ENCODE measurements around the gene DLAT.
"Not testable (repeated sequence)": the region's sequence is repeated elsewhere in the genome, so short reads cannot be mapped to it uniquely, and the experiment has no call there.

The DLAT gene

DNA sequence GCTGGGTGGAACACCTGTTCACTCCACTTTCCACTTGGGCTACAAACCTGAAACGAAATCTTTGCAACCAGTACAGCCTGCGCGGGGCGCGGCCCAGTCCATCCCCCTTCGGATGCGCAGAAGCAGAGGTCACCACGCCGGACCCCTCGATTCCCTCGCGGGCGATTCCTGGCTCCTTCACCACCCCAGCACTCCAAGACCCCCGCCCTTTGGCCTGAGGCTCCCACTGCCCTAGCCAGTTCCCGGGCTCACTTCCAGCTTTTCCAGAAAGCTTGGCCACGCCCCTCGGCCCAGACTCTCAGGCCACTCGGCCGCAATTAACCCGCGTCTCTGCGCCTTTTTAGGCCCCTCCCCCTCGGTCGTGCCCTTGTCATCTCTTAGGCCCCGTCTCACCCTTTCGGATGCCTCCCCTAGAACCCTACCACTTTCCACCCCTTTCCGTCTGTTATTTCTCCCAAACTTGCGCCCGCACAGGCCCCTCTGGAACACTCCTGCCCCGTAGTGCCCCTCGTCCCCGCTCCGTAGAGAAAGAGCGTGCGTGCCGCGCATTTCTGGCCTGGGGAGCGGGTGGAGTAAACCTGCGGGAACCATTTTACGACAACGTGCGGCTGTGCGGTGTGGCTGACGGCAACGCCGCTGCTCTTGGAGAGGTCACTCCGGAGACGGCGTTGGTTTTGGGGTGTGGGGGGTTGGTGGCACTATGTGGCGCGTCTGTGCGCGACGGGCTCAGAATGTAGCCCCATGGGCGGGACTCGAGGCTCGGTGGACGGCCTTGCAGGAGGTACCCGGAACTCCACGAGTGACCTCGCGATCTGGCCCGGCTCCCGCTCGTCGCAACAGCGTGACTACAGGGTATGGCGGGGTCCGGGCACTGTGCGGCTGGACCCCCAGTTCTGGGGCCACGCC lies at the start of gene DLAT:
Gene DLAT, plus strand, starts transcription at position 636 of the 906 bp plus-strand sequence. Its CDS starts 65 bp downstream, at position 701.
- peak; percentile 60 for DNase-seq (ENCODE audit: low spot score)

DNA sequence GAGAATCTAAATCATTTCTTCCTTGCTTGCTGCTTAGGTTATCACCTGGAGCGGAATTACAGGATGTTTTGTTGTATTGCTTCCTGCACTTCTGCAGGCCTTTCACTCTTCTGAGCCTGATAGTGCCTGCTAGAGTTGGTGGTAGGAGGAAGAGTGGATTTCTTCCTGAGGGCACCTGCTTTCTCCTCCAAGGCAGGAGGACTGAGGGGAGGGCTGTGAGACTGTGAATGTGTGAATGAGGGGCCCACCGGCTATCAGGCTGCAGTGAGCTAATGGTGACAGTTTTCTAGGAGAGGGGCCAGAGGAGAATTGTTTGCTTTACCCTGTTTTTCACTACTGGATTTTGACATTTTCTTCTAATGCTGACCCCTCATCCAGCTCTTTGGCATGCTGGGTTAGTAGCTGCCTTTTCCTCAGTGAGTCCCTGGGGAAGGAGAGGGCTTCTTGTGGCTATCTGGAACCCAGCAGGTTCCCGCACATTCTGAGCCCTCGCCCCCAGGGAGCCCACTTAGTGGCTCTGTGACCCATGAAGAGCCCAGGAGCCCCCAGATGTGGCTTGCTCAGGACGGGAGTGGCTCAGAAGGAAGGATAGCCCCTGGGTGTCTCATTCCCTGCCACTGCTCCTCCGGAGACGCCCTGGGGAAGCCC lies 49.0 kb upstream of the DLAT start:
- DNase-seq (ENCODE audit: low spot score), result no peak

DNA sequence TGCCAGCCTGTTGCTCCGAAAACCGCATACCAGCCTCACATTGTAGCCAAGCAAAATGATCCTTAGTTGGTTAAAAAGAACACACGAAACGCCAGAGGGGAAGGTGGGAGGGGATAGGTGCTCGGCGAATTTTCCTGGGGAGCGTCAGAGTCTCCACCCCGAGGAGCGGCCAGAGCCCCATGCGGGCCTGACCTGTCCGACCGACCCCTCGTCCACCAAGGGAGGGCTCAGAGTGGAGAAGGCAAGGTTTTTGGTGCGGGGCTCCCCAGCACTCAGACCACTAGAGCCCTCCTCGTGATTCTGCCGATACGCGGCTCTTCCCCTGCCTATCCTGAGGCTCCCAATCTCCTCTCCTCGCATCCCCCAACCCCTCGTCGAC lies 48.5 kb upstream of the DLAT start:
- no peak for DNase-seq (ENCODE audit: low spot score)

DNA sequence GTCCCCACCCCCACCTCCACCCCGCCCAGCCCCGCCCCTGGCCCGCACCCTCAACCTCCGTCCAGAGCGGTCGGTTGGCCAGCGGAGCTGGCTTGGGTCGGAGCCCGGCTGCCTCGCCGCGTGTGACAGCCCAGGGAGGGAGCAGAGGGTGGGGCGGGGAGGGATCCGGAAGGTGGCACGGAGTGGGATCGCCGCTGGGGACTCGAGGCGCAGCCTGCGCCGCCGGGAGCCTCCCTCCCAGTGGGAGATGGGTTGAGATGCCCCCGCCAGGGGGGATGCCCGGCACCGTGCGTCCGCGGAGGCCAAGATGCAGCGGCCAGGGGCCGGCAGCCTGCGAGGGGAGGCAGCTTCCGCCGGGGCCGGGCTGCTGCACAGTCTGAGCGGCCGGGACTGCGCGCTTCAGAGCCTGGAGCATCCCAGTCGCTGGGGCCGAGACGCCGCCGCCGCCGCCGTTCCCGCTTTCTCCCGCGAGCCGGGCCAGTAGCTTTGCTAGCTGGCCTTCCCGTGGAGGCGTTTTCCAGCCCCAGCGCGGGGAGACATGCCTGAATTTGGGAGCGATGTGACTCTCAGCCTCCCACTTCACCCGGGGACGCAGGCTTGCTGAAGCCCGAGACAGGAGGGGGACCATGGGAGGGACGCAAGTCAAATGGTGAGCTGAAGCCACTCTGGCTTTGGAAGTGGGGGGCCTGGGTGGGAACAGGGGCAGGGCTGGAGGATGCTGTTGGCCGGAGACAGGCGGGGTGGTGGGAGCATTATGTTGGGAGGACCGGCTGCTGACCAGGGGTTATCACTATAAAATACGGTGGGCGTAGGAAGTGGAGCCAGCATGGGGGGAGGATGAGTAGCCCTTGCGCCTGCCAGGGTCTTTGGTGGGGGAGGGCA lies 47.8 kb upstream of the DLAT start:
- no peak for DNase-seq (ENCODE audit: low spot score)

DNA sequence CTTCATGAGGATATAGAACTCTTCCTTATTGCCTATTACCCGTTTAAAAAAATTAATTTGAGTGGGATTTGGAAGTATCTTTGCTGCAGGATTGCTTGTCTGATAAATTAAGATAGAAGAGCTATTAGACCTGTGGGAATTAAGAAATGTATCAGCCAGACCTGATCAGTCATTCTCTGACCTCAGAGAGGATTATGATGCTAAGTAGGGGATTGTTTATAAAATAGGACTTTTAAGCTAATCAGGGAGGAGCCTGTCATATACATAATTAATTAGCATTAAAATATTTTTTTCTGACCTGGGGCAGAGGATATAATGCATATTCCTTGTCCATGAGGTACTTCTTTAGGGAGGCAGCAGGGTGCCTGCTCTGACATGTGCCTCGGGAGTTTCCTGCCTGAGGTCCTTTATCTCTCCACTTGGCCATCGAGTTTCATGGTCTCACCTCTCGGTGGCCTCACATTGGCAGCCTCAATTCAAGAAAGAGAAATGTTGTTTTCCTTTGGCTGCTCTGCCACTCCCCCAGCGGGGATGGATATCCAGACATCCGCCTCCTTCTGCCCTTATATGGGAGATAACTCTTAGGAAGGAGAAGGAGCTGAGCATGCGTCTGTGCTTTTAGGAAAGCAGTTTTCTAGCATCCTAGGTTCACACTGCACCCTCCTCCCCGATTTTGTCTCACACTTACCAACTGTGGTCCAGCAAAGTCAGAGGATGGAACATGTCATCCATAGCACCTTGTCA lies 47.0 kb upstream of the DLAT start:
- no peak for DNase-seq (ENCODE audit: low spot score)

DNA sequence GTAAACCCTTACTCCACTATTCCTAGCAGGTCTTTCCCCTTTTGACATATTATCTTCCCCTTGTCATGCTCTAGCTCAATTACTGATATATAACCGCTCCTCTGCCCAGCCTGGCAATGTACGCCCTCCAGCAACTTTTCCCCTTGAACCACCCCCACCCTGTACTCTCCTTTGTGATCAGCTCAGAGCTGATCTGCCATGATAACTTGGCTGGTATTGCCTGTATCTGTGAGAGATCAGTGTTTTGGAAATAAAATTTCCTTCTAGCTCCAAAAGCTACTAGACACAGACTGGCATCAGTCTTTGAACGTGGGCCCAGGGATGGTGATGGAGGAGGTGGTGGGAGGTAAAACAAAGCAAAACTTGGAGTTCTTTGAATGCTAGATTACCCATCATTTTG lies 45.1 kb upstream of the DLAT start:
- no peak for DNase-seq (ENCODE audit: low spot score)

DNA sequence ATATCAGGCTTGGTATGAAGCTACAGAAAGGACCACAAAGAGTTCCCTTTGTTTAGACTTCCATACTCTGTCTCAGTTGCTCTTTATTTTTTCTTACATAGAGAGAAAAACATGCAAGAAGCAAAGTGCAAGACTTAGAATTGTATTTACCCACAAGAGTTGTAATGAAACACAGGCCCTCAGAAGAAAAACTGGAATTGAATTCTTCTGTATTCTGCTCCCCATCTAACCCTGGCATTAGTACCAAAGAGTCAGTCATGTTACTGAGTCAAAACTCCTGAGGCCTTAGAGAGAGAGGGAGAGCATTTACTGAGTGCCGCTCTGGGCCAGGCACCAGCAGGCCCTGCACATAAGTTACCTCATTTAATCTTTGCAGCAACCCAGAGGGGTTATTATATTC lies 43.9 kb upstream of the DLAT start:
- no peak for DNase-seq (ENCODE audit: low spot score)

DNA sequence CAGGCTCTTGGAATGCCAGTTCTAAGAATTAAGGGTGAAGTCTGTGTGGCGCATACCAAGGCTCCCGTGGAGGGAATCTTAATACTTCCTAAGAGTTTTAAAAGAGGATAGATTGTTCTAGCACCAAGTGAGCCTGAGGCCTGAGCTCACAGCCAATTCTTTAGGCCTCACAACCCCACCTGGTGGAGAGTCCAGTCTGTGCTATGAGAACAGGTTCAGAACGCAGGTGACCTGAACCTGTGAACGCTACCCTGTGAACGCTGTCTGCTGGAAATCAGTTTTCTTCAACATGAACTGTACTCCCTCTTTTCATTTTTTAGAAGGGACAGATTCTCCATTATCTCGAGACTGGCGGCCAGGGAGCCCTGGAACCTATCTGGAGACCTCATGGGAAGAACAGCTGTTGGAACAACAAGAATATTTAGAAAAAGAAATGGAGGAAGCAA lies 43.2 kb upstream of the DLAT start:
- peak; percentile 49 for DNase-seq (ENCODE audit: low spot score)

DNA sequence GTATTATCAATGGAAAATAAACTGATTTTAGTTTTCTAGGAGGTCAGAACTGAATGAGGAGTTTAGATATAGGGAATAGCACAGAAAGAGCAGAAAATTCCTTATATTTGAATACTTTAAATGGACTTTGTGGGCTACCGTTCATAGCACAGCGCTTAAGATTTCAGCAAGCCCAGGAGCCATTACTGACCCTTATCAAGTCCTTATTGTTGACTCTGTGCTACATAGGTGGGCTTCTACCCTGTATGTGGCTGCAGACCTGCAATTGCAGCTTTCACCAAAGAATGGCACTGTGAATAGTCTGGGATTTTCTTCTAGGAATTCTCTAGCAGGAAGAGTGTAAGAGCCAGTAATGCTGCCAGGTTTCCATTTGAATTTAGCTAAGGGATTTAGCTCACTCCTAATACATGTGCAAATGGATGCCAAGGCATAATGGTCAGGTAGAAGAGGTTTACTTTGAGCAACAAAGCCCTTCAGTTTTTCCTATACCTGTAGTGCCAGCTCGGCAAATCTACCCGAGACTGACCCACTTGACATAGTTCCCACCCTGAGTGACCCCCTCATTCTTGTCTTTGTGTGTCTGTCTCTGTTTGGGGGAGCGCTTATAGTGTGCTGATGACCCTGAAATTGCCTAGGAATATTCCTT lies 42.5 kb upstream of the DLAT start:
- no peak for DNase-seq (ENCODE audit: low spot score)

DNA sequence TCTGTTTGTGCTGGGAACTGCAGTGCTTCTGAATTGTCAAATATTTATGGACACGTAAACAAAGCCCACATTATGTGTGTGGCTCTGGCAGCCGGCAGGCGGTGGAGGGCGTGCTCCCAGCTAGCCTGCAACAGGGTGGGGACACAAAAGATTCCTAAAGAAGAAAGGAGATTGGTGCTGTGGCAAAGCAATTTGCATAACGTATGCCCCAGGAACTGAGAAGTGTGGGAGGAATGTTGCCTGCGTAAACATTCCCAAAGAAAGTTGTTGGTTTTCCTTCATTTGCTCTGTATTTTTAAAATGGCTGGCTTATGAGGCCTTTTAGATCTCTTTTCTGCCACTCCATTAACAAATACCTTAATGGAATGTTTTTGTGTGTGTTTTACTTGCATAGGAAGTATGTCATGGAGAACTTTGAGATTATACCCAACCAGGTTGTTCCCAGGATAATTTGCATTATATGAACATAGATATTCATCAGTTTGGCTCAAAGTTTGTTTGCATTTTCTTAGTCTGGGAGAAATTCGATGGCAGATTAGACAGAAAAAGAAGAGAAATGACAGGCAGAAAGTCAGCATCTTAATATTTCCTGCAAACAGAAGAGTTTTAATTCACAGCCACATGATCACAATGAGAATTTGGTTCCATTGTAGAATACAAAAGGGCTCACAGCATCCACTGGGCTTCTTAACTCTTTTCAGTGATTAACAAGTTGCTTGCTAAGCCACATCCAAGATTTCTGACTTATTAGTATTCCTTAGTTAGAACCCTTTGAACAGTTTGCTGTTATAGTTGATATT lies 41.8 kb upstream of the DLAT start:
- peak; percentile 84 for DNase-seq (ENCODE audit: low spot score)

DNA sequence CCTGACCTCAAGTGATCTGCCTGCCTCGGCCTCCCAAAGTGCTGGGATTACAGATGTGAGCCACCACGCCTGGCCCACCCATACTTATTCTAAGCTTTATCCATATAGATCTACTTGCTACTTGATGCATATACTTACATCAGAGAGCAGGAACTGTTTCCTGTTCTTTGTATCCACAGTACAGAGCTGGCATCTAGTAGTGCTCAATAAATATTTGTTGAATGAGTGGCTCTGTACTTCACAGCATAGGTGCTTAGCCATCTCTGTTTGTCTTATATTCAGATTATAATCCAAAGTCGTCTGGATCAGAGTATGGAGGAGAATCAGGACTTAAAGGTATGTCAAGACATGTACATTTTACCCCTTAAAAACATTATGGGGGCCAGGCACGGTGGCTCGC lies 38.6 kb upstream of the DLAT start:
- DNase-seq (ENCODE audit: low spot score), result no peak

DNA sequence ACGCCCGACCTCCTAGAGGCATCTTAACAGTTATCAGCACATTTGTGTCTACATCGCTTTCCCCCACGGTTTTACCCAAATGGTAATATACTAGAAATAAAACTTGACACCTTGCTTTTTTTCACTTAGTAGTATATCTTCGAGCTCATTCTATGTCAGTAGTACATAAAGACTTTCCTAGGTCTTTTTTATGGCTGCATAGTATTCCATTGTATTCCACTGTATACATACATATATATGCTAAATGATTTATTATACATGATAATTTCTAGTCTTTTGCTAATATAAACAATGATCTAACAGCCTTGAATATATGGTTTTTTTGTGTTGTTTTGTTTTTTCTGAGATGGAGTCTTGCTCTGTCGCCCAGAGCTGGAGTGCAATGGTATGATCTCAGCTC lies 34.8 kb upstream of the DLAT start:
- no peak for DNase-seq (ENCODE audit: low spot score)

DNA sequence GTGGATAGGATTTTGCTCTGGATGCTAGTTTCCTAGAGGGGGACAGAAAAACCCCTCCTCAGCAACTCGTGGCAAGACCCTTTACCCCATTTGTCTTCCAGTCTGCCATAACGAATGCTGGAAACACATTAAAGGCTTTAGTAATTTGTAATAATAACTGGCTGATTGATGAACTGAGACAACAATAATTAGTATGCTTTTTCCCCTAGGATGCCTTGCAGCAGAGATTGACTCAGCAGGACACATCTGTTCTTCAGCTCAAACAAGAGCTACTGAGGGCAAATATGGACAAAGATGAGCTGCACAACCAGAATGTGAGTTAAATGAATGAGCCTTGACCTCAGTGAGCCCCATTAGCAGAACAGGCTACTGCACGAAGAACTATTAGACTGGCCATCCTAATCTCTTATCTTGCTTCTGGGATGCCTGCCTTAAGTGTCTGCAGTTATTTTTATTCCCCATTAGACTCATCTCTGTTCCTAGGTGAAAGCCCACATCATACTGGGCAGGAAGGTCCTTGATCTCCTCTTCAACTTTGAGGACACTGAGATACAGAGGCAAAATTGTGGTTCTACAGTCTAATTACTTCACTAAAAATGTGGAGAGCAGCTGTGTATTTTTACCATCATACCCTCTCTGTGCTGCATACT lies 32.9 kb upstream of the DLAT start:
- no peak for DNase-seq (ENCODE audit: low spot score)

DNA sequence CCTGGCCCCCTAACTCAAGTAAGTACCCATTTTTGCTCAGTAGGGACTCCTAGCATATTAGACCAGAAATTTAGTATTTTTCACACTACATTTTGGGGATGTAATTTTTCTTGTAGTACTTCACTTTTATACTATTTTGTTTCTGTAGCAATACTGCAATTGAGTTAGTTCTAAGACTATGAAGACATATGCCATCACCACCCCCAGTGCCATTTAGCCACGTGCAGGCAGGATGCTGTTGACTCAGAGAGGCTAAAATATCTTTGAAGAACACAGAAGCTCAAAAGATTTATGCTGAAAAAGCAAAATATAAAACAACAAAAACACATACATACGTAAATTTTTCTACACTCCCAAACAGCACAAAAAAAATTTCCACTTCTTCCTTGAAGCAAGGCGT lies 29.1 kb upstream of the DLAT start:
- DNase-seq (ENCODE audit: low spot score), result no peak

DNA sequence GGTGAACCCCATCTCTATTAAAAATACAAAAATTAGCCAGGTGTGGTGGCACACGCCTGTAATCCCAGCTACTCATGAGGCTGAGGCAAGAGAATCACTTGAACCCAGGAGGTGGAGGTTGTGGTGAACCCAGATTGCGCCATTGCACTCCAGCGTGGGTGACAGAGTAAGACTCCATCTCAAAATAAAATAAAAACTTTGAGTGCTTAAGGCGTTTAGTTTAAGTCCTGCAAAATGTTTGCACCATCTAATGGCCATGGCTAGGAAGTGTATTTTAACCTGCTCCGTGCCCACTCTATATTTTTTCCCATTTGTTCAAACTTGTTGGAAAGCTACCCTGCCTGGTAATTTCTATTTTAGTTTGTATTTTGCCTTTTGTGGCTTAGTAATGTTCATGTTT lies 28.5 kb upstream of the DLAT start:
- DNase-seq (ENCODE audit: low spot score), result not testable (repeated sequence)

DNA sequence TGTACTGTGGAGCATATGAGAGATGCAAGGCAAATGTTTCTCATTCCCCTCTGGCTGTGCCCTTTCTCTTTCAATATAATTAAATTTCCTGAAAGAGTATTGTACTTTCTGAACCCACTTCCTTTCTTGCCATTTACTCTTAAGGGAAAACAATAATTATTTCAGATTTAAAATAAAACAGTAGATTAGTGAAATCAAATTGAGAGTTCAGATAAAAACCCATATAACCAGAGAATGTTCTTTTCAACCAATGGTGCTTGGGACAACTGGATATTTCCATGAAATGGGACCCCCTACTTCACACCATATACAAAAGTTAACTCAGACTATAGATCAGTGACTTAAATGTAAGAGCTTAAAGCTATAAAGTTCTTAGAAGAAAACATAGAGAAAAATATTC lies 26.1 kb upstream of the DLAT start:
- DNase-seq (ENCODE audit: low spot score), result no peak

DNA sequence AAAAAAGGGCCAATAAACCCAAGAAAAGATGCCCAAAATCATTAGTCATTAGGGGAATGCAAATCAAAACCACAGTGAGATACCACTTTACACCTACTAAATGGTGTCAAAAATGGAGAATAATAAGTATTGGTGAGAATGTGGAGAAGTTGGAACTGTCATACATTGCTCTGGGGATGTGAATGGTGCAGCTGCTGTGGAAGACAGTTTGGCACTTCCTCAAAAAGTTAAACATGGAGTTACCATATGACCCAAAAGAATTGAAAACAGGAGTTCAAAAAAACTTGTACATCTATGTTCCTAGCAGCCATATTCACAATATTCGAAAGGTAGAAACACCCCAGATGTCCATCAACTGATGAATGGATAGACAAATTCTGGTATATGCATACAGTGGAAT lies 24.5 kb upstream of the DLAT start:
- no peak for DNase-seq (ENCODE audit: low spot score)

DNA sequence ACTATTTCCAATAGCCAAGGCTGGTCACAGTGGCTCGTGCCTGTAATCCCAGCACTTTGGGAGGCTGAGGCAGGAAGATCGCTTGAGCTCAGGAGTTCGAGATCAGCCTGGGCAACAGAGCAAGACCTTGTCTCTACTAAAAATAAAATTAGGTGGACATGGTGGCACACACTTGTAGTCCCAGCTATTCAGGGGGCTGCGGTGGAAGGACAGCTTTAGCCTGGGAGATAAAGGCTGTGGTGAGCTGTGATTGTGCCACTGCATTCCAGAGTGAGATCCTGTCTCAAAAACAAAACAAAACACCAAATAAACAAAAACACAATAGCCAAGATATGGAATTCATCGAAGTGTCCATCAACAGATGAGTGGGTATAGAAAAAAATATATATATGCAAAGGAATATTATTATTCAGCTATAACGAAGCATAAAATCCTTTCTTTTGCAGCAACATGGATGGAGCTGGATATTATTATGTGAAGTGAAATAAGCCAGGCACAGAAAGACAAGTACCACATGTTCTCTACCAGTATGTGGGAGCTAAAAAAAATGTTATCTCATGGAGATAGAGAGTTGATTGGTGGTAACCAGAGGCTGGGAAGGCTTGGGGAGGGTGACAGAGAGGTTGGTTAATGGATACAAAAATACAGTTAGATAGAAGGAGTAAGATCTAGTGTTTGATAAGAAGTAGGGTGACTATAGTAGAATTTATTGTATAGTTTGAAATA lies 22.6 kb upstream of the DLAT start:
- DNase-seq (ENCODE audit: low spot score), result no peak

DNA sequence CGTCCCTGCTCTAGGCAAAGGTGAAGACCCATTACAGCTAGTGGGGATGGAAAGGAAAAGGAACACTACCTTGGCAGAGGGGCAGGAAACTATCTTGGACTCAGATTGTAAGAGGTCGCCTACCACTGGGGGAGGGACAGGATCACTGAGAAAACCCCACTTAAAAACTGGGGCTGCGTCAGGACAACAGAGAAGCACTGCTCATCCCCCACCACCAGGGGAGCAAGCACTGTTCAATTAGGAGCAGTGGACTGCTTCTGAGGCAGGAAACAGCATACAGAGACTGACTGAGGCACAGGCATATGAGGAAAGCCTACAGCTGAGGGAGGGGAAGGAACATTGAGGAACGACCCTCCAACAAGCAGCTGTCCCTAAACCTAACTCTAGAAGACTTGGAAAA lies 20.8 kb upstream of the DLAT start:
- DNase-seq (ENCODE audit: low spot score), result no peak

Measured in HuH-7.5 (cell line).